NB4 (cell line): ENCODE data around the gene ELAVL1.

Experiments used
- CTCF ChIP-seq: IDR thresholded peaks from one replicate; pipeline ENCODE4 v1.5.1; 2012; ENCODE audit warnings: low read depth, low read length
- MAX ChIP-seq: IDR thresholded peaks from 2 replicates; pipeline ENCODE4 v1.6.1; 2011; ENCODE audit warnings: low read depth, low read length
- POLR2A ChIP-seq: IDR thresholded peaks from 2 replicates; pipeline ENCODE4 v1.6.1; 2011; ENCODE audit warnings: mild to moderate bottlenecking; ENCODE audit not compliant: insufficient read length; ENCODE audit errors: extremely low read depth

- TF ChIP-seq CTCF (no peak), POLR2A (peak; percentile 97), MAX (peak; percentile 98)
Observed at GRCh38 chr19:7943444-7944176, 61.8 kb downstream of the ELAVL1 start, which contains the start of gene TIMM44.
